SU-DHL-6 (cell line): ENCODE measurements around the gene CAMSAP1.
"Not testable (repeated sequence)": the region's sequence is repeated elsewhere in the genome, so short reads cannot be mapped to it uniquely, and the experiment has no call there.

Experiments used
- H2AFZ ChIP-seq: fragments of 200-600 bp; sonication (generic); 2 replicates; pipeline ENCODE4 v1.6.1; 2014; ENCODE audit warnings: low read depth, mild to moderate bottlenecking, moderate library complexity, mixed read lengths, antibody characterized with exemption, low read length; ENCODE audit not compliant: severe bottlenecking
- H3F3A ChIP-seq: fragments of 200-600 bp; shearing (Covaris generic); 2 replicates; pipeline ENCODE4 v1.6.0; 2016; ENCODE audit warnings: antibody characterized with exemption, mild to moderate bottlenecking; ENCODE audit not compliant: insufficient read depth
- H3K27ac ChIP-seq: fragments of 200-600 bp; sonication (generic); 2 replicates; pipeline ENCODE4 v1.5.1; 2016; ENCODE audit warnings: low read depth, mild to moderate bottlenecking, low read length, moderate library complexity, mixed read lengths
- H3K27me3 ChIP-seq: fragments of 200-600 bp; sonication (generic), shearing (Covaris generic); 2 replicates; pipeline ENCODE4 v1.6.0; 2014; ENCODE audit warnings: mild to moderate bottlenecking, low read length
- H3K36me3 ChIP-seq: fragments of 200-600 bp; sonication (generic); 2 replicates; pipeline ENCODE4 v1.6.1; 2014; ENCODE audit warnings: mild to moderate bottlenecking, low read length, mixed read lengths
- H3K4me2 ChIP-seq: fragments of 300-600, 200-600 bp; shearing (Covaris generic), sonication (generic); 2 replicates; pipeline ENCODE4 v1.6.0; 2014; ENCODE audit warnings: low read length, low read depth, mild to moderate bottlenecking; ENCODE audit not compliant: poor library complexity, severe bottlenecking
- H3K4me3 ChIP-seq: fragments of 200-600 bp; sonication (generic); 2 replicates; pipeline ENCODE4 v1.5.1; 2014; ENCODE audit warnings: antibody characterized with exemption, low read length, mild to moderate bottlenecking, mixed read lengths; ENCODE audit not compliant: insufficient read depth, poor library complexity, severe bottlenecking
- H3K79me2 ChIP-seq: fragments of 200-600 bp; sonication (generic); 2 replicates; pipeline ENCODE4 v1.6.1; 2014; ENCODE audit warnings: mild to moderate bottlenecking, low read length, moderate library complexity; ENCODE audit not compliant: insufficient read depth
- H3K9ac ChIP-seq: fragments of 200-600 bp; sonication (generic); 2 replicates; pipeline ENCODE4 v1.7.0; 2014; ENCODE audit warnings: mild to moderate bottlenecking, low read length
- H3K9me2 ChIP-seq: fragments of 200-600 bp; sonication (generic); replicated peaks from 2 replicates; pipeline ENCODE4 v1.6.1; 2014; ENCODE audit warnings: low read length; ENCODE audit not compliant: insufficient read depth
- H3K9me3 ChIP-seq: fragments of 200-600 bp; sonication (generic); 2 replicates; pipeline ENCODE4 v1.6.1; 2014; ENCODE audit warnings: low read length, mixed read lengths; ENCODE audit not compliant: insufficient read depth
- H4K20me1 ChIP-seq: fragments of 200-600 bp; sonication (generic); 2 replicates; pipeline ENCODE4 v1.6.1; 2014; ENCODE audit warnings: low read depth, mild to moderate bottlenecking, antibody characterized with exemption, low read length, moderate library complexity, mixed read lengths
- CTCF ChIP-seq: fragments of 200-600 bp; sonication (generic); IDR thresholded peaks from one replicate; pipeline ENCODE4 v1.5.1; 2017; ENCODE audit warnings: antibody characterized with exemption, mild to moderate bottlenecking, low read length, moderate library complexity; ENCODE audit not compliant: insufficient read depth, poor library complexity, severe bottlenecking
- EZH2phosphoT487 ChIP-seq: fragments of 200-600 bp; sonication (generic), shearing (Covaris generic); conservative IDR thresholded peaks from 2 replicates; pipeline ENCODE4 v1.6.1; 2018; ENCODE audit warnings: mild to moderate bottlenecking, antibody characterized with exemption, low read length, moderate library complexity, mixed read lengths

Gene CAMSAP1

GRCh38 chr9:135914921-135915320, 7.6 kb upstream of the CAMSAP1 start:
- Histone ChIP-seq H3K9me2 (no peaks in the 10 kb centered on the region), H3K9ac (no peak overlapping the region), H3K27ac (no peak overlapping the region), H3K36me3 (peaks cover 13% of the 10 kb centered on the region), H3F3A (no peaks in the 10 kb centered on the region), H3K9me3 (peaks cover 5% of the 10 kb centered on the region; the same call in 1 of the 2 replicates), H2AFZ (no peak overlapping the region), H3K4me2 (no peak overlapping the region), H4K20me1 (no peaks in the 10 kb centered on the region), H3K79me2 (peaks cover 4% of the 10 kb centered on the region; the same call in 1 of the 2 replicates), H3K27me3 (no peaks in the 10 kb centered on the region), H3K4me3 (no peak overlapping the region)
- TF ChIP-seq EZH2phosphoT487: no peak
- TF ChIP-seq CTCF: no peak

GRCh38 chr9:135911233-135911632, 3.9 kb upstream of the CAMSAP1 start:
- H3K36me3 ChIP-seq: peaks cover 13% of the 10 kb centered on the region
- H3K27ac ChIP-seq, H3K9me3 ChIP-seq, H3K9ac ChIP-seq, H3F3A ChIP-seq, H3K4me3 ChIP-seq, H3K4me2 ChIP-seq, H3K9me2 ChIP-seq, H4K20me1 ChIP-seq, H3K27me3 ChIP-seq, H2AFZ ChIP-seq: not testable (repeated sequence)
- H3K79me2 ChIP-seq: peaks cover 24% of the 10 kb centered on the region

- no peak for TF ChIP-seq CTCF
- TF ChIP-seq EZH2phosphoT487: no peak
These were observed 3.4 kb upstream of the CAMSAP1 start for GRCh38 chr9:135910757-135911156.

GRCh38 chr9:135910216-135910615, 2.9 kb upstream of the CAMSAP1 start:
- Histone ChIP-seq H3K79me2 (peaks cover 34% of the 10 kb centered on the region), H3K9me3 (no peaks in the 10 kb centered on the region)

More at GRCh38 chr9:135910757-135911156, 3.4 kb upstream of the CAMSAP1 start:
- peaks cover 1% of the 10 kb centered on the region; the same call in 1 of the 2 replicates for H3K9me3 ChIP-seq
- no peaks in the 10 kb centered on the region for H3K27me3 ChIP-seq
- H3K27ac ChIP-seq: no peak overlapping the region
- no peak overlapping the region for H3K4me2 ChIP-seq
- H3K79me2 ChIP-seq: peaks cover 28% of the 10 kb centered on the region
- peaks cover 5% of the 10 kb centered on the region for H3F3A ChIP-seq
- no peak overlapping the region for H2AFZ ChIP-seq
- no peak overlapping the region for H3K9ac ChIP-seq
- H3K4me3 ChIP-seq: no peak overlapping the region
- peaks cover 8% of the 10 kb centered on the region for H3K36me3 ChIP-seq
- H4K20me1 ChIP-seq: no peaks in the 10 kb centered on the region
- no peaks in the 10 kb centered on the region for H3K9me2 ChIP-seq

More at GRCh38 chr9:135910216-135910615, 2.9 kb upstream of the CAMSAP1 start:
- Histone ChIP-seq H3K9ac (no peak overlapping the region), H3K4me3 (no peak overlapping the region), H3K9me2 (no peaks in the 10 kb centered on the region), H2AFZ (no peak overlapping the region), H3K36me3 (peaks cover 3% of the 10 kb centered on the region), H4K20me1 (peaks cover 2% of the 10 kb centered on the region; the same call in 1 of the 2 replicates), H3K4me2 (no peak overlapping the region), H3K27me3 (no peaks in the 10 kb centered on the region), H3K27ac (no peak overlapping the region), H3F3A (peaks cover 6% of the 10 kb centered on the region)
- TF ChIP-seq CTCF: no peak
- no peak for TF ChIP-seq EZH2phosphoT487
